ENCODE results near the gene TSPAN11.
"Not testable (repeated sequence)": the region's sequence is repeated elsewhere in the genome, so short reads cannot be mapped to it uniquely, and the experiment has no call there.

Gene TSPAN11

DNA sequence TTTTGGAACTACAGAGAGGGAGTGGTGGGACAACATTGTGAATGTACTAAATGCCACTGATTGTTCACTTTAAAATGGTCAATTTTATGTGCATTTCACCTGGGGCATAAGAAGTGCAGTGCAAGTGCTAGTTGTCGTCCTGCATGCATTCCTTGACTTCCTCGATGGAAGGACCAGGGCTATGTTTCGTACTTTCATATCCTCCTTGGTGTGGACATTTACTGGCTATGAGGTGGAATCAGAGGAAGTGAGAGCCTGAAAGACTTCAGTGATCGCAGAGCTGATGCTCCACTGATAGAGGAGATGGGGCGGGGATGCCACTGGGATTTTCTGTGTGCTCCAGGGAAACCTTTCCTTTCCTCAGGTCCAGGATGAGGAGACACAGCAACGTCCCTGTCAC lies 93.0 kb downstream of the TSPAN11 start:
- DNase-seq (ENCODE audit: low read depth in 2 of 2) = no peak

DNA sequence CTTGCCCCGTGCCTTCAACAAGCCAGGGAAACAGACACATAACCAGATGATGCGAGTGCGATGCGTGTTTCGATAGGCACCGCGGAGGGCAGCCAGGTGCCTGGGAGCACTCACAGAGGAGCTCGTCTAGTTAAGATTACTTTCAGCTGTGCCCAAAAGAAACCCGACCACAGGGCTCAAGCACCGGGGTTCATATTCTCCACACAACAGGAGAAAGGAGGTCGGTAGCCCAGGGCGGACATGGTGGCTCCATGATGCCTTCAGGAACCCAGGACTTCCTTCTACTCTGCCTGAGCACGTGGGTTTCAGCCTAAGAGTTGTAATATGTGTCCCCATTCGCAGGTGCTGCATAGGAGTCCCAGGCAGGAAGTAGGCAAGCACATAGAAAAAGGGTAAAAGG lies 93.4 kb downstream of the TSPAN11 start:
- DNase-seq (ENCODE audit: low read depth in 2 of 2) = no peak

DNA sequence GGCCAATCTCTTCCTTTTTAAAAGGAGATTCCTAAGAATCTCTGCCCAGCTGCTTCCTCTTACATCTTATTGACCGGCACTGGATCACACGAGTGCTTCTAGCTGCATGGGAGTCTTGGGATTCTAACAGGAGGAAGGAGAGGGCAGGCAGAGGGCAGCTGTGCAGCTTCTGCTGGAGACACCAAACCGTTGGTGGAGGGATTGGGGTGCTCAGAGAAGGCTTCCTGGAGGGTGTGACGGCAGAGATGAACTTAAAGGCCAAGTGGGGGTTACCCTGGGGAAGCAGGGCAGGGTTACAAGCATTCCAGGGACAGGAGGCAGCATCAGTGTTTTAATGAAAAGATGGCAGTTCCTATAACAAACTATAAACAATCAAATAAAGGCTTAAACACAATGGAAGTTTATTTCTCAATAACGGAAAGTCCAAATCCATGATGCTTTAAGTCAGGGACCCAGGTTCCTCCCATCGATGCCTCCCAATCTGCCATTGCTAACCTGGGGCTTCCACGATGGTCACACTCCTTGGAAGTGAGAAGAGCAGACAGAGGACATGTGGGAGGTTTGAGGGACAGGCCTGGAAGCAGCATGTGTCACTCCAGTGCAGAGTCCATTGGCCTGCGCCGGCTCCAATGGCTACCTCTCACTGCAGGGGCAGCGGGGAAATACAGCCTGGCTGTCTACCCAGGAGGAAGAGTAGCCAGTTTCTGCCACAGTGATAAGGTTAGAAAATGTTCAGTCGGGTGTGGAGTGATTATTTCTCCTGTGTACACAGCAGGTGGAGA lies 94.0 kb downstream of the TSPAN11 start:
- no peak for DNase-seq (ENCODE audit: low read depth in 2 of 2)

DNA sequence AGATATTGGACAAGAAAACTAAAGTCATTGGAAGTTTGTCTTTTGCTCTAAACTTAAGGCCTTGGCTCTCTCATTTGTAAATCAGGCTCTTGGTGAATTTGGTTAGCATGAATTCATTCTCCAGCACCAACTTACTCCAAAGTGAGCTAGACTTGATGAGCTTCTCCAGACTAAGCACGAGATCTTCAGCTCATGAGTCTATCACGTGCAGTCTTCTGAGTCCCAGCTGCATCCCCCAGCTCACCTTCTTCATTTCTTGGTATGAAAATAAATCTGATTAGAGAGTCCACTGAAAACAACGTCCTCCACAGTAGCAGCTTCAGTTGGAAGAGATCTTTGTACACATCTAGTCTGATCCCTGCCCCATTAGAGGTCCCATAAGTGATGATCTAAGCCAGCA lies 94.6 kb downstream of the TSPAN11 start:
- DNase-seq (ENCODE audit: low read depth in 2 of 2) = no peak

DNA sequence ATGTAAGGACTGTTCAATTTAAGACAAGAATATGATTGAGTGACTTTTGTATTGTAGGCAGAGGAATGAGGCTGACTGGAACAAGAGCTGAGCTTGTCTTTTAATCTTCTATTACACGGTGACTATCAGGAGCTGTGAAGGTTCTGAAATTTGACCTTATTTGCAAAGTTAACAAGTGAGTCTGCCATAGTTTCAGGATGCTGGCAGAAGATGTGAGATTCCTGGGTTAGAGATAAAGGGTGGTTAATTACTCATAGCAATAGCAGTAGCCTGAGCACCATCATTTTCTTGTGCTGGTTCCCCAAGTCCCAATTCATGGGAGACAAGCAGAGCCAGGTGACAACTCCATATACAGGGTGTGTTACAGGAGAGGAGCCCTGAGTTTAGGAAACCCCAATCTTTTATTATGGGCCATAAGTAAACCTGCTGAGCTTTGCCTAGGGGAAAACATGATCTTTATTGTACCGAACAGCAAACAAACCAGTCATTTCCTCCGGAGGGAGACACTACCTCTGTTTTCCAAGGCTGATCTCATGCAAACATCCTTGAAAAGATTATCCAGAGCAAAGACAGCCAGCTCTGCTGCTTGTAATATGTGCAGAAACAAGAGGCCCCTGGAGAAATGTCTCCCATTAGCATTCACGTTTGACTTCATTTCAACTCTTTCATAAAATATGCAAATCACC lies 95.4 kb downstream of the TSPAN11 start:
- DNase-seq (ENCODE audit: low read depth in 2 of 2) = no peak

DNA sequence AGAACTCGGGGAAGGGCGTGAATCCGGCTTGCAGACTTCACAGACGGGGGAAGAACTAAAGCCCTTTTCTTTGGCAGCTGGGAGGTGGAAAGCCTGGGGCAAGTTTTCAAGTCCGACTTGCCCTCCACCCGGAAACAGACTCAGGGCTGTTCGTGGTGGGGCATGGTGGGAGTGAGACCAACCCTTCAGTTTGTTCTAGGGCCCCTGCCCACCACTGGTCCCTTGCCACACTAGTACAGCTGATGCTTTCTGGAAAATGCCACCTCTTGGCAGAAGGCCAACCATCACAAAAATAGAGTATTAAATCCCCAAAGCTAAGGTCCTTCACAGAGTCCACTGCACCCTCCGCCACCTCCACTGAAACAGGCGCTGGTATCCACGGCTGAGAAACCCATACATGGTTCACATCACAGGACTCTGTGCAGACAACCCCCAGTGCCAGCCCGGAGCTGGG lies 96.8 kb downstream of the TSPAN11 start:
- no peak for DNase-seq (ENCODE audit: low read depth in 2 of 2)

DNA sequence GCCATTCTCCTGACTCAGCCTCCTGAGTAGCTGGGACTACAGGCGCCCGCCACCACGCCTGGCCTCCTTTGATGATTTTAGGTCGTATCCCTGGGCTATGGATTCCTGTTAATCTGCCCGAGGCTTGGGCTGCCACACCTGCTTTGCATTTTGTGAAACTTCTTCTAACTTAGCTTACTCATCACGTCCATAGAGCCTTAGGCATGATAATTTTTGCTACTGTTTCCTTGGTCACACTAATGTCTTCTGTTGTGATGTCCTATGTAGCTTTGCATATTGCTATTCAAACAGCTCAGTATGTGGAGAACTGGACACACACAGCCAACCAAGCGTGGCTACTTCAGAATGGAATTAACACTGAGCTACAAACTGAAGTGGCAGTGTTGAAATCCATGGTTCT lies 99.7 kb downstream of the TSPAN11 start:
- DNase-seq (ENCODE audit: low read depth in 2 of 2) = no peak

DNA sequence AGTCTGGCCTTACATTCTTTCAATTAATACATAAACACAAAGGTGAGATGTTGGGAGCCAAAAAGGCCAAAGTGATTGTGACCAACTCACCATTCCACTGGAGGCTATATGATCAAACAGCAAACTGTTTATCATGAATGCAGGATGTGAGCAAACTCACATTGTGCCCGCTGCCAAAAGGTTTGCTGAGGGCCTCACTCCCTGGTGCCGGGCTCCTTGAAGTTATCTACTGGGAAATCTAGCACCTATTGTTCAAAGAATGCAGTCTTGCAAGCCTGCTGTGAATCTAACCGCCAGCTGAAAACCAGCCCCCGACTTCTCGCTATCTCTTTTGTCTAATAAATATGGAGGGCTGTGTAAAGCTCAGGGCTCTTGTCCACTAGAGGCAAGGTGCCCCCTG lies 100.5 kb downstream of the TSPAN11 start:
- DNase-seq (ENCODE audit: low read depth in 2 of 2) = not testable (repeated sequence)

DNA sequence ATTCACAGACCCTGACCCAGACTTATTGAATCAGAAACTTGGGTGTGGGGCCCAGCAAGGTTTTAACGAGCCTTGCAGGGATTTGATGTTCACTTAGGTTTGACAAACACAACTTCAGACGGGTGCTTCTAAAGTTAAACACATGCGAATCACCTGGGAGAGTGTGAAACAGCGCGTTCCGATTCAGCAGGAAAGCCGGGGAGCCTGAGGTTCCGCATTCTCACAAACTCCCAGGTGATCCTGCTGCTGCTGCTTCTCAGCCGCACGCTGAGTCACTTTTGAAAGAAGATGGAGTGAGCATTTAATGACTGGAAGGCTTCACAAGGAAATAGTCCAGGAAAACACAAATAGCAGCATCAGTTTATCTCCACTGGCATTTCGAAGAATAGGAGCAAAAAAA lies 102.9 kb downstream of the TSPAN11 start:
- no peak for DNase-seq (ENCODE audit: low read depth in 2 of 2)

DNA sequence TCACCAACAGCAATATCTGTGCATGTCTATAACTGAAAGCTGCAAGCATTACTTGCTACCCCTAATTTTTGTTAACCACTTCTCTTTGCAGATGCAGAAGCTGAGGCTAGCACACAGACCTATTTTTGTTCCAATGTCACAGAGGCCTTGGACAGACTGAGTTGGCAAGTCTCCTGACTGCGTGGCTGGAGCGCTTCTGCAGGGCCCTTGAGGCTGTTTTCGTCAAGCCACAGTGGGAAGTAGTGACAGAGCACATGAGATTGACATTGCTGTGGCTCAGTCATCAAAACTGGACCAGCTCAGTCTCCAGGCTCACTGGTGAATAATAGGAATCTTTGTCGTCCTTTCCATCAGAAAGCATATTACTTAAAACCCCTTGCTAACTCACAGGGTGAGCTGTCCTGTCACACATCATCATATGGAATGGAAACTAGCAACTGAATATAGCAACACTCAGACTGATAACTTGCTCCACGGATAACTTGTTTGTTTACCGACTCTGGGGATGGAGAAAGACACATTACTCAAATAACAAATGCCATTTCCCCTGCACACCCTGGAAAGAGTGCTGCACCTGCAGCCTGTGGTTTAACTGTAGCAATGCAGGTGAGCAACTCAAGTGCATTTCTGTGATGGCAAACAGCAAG lies 103.5 kb downstream of the TSPAN11 start:
- DNase-seq (ENCODE audit: low read depth in 2 of 2) = no peak

DNA sequence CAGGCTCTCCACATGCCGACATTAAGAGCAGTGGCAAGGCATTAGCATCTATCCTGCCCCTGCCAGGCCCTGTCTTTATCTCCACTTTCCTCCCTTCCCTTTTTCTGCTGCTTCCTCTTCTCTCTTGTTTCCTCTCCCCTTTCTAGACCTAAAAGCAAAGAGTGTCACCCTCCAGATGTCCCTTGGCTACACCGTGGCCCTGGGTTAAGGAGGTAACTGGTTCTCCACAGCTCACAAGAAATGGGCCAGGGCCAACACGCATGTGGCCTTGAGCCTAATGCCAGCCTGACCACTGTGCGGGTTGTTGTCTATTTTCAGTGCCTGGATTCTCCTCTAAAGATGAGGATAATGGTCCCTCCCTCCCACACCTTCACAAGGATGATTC lies 105.4 kb downstream of the TSPAN11 start:
- DNase-seq (ENCODE audit: low read depth in 2 of 2) = no peak

DNA sequence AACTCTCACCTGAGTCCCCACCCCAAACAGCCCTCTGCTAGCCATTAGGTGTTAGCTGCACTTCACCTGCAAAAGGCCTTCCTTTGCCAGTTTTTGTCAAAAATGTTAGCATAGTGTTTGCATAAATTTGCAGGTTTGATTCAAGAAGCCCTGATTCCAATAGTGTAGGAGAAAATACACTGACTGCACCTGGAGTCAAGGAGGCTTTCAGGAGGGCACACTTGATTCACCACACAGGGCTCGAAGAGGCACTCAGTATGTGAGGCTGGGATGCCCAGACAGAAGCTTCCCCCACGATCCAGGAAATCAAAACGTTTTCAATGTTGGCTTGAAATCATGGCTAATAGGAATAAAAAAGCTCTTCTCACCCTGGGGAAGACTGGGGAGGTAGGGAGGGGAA lies 106.6 kb downstream of the TSPAN11 start:
- no peak for DNase-seq (ENCODE audit: low read depth in 2 of 2)

DNA sequence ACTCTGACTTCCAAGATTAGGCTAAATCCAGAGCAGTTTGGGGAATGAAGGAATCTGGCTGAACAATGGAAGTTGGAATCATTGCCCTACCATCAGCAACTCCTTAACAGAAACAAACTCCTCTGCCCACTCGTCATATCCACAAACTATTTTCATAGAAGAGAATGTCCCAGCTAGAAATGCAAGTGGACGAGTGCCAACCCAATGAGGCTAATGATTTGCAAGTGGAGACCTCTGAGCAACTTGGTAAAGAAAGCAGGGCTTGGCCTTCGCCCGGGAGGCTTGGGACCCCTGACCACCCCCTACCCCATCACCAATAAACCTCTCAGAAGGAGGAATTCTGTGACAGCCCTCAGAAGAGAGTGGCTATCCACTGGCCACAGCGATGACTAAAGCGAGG lies 107.1 kb downstream of the TSPAN11 start:
- no peak for DNase-seq (ENCODE audit: low read depth in 2 of 2)

DNA sequence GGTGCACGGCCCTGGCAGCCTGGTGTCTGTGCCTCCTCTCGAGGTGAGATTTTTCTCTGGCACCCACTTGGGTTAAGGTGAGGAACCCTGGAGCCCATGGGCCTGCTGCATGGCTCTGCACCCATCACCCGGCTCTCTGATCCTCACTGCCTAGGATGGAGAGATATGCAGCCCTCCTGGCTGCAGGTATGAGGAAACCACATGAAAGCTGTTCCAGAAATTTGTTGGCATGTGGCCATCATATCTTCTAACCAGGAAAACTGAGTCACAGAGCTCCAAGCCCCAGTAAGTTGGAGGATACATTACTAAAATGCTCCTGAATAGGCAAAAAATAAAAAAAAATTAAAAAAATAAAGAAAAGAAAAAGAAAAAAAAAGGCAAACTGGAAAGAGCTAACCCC lies 107.8 kb downstream of the TSPAN11 start:
- no peak for DNase-seq (ENCODE audit: low read depth in 2 of 2)

DNA sequence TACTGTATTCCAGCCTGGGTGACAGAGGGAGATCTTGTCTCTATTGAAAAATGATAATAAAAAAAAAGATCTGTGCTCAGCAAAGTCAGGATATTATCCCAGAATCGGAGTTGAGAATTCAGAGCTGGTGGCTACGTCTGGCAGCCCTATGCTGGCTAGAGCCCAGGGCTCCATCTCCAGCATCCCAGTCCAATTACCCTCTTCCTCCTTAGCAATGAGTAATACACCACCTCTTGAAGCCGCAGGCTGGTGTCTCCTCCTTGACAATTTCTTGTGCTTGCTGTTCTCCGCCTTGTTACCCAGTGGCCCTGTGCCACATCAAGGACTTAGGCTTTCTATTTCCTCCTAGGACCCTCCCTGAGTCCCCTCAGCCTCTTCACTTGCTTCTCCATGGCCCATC lies 108.7 kb downstream of the TSPAN11 start:
- DNase-seq (ENCODE audit: low read depth in 2 of 2) = no peak

DNA sequence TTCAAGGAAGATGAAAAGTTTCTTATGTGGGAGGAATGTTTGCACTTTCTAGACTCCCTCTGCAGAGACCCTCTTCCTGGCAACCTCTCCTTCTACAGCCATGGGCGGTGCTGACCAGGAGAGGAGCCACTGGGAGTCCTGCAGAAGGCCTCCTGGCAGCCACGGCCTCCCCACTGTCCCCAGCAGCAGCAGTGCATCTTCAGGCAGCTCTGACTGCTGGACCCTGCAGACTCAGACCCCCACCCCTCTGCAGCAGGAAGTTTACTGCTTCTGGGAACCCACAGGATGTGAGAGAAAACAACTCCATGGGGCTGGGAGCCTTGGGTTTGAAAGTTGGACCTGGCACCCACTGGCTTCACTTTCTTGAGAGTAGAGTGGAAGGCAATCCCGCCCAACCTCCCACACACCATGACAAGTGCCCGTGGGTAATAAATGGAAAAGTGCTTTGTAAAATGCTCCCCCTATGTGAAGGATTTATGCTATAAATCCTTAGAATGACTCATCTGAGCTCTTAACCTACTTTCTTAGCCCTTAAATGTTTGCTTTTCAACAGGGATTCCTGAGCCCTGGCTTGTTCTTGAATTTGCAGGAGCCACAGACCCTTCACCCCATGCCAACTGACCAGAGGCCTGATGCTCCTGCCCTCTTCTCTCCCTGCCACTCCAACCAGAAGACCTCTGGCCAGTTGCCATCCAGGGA lies 109.6 kb downstream of the TSPAN11 start:
- DNase-seq (ENCODE audit: low read depth in 2 of 2) = no peak

DNA sequence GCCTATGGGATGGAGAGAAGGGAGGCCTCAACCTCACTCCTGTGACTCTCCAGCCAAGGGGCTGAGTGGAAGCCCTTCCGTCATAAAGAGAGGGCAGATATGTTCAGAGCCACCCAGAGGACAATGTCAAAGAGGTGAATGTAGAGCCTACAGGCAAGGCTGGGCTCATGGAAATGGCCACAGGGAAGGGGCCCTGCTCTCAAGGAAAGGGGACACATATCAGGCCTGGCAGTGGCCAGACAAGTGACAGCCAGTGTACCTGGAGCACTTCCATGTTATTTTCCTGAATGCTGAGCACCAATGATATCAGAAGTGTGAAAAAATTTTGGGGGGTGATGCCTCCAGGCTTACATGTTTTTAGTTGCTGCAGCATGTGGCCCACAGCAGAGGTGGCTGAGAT lies 110.5 kb downstream of the TSPAN11 start:
- no peak for DNase-seq (ENCODE audit: low read depth in 2 of 2)

DNA sequence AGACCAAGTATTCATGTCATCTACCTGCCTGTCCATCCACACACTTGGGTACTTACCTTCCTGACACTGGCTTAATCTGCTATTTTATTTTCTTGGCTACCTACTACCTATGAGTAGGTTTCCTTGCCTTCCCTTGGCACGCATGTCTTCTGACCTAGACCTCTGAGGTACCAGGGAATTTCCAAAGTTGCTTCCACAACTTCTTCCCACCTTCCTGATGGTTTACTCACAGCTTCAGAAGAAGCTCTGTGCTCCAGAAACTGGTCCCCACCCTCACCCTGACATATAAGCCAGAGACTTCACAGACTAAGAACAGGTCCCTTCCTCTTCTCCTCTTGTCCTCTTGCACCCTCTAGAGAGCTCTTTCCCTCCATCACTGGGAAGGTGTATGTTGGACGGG lies 111.4 kb downstream of the TSPAN11 start:
- DNase-seq (ENCODE audit: low read depth in 2 of 2) = no peak

DNA sequence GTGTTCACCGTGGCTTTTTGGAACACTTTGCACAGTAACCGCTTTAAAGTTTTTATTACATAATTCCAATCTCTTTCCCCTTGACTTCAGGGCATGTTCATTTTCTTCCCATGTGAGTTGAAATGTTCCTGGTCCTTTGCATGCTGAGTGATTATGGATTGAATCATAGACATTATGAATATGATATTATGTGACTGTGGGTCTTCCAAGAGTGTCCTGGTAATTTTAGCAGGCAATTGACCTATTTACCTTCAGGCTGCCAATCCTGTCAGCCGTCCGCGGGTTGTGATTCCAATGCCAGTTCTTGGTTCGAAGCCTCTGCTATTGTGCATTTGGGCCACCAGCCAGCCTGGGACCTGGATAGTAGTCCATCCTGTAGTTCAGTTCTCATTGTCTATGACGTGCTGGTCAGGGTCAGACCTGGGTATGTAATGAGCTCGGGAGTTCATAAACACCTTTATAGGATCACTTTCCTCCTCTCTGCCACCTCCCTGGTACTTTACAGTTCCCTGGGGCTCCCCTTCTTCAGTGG lies 114.6 kb downstream of the TSPAN11 start:
- no peak for DNase-seq (ENCODE audit: low read depth in 2 of 2)

All from stimulated activated CD8-positive, alpha-beta memory T cell treated with anti-CD3 and anti-CD28 coated beads, Interleukin-7, amount 100 ng/mL, for 1 hour (primary cell).